SJCRH30 (cell line): ENCODE measurements around the gene SCRN2. TPM values are rescaled to one million over a fixed set of nuclear protein-coding genes. Genes with fewer than 3 reads are reported as not detected.

ENCODE experiments used
- DNase-seq, 2 experiments: peaks; one replicate each; pipeline ENCODE4 v3.0.0-alpha.2; 2015 to 2020
- H3K27ac ChIP-seq: fragments of 250-450 bp; sonication (Bioruptor Pico); 2 replicates; pipeline ENCODE4 v1.5.1; 2020; ENCODE audit warnings: mild to moderate bottlenecking, moderate library complexity
- H3K27me3 ChIP-seq: fragments of 250-450 bp; sonication (Bioruptor Pico); 2 replicates; pipeline ENCODE4 v1.5.1; 2020; ENCODE audit warnings: mild to moderate bottlenecking, moderate library complexity
- H3K36me3 ChIP-seq: fragments of 250-450 bp; sonication (Bioruptor Pico); 2 replicates; pipeline ENCODE4 v1.5.1; 2020; ENCODE audit warnings: mild to moderate bottlenecking, moderate library complexity
- H3K4me1 ChIP-seq: fragments of 250-450 bp; sonication (Bioruptor Pico); 2 replicates; pipeline ENCODE4 v1.5.1; 2020; ENCODE audit warnings: mild to moderate bottlenecking, moderate library complexity
- H3K4me3 ChIP-seq: fragments of 250-450 bp; sonication (Bioruptor Pico); 2 replicates; pipeline ENCODE4 v1.5.1; 2020; ENCODE audit warnings: mild to moderate bottlenecking, moderate library complexity
- H3K9me3 ChIP-seq: fragments of 250-450 bp; sonication (Bioruptor Pico); replicated peaks from 2 replicates; pipeline ENCODE4 v1.5.1; 2020; ENCODE audit warnings: mild to moderate bottlenecking, moderate library complexity
- total RNA-seq: library from RNA; depleted of rRNA; stranded (reverse); fragments of >200 nt; shearing (Covaris generic); gene quantifications from 2 replicates; pipeline ENCODE4 v1.2.3, GENCODE V29; 2014

SCRN2 gene
- total RNA-seq, 1 experiment from 2014 or later, result 12.9 TPM

GRCh38 chr17:47844227-47844626, 3.2 kb upstream of the SCRN2 start:
- no peak overlapping the region for H3K4me3 ChIP-seq
- no peak for DNase-seq
- H3K4me1 ChIP-seq, result peaks cover 12% of the 10 kb centered on the region
- no peak overlapping the region for H3K27ac ChIP-seq
- H3K9me3 ChIP-seq, result no peaks in the 10 kb centered on the region
- H3K36me3 ChIP-seq, result no peaks in the 10 kb centered on the region
- H3K27me3 ChIP-seq, result peaks cover 43% of the 10 kb centered on the region

- Histone ChIP-seq H3K27ac (no peak overlapping the region), H3K27me3 (peaks cover 36% of the 10 kb centered on the region; the same call in 1 of the 2 replicates), H3K36me3 (no peaks in the 10 kb centered on the region), H3K4me3 (no peak overlapping the region), H3K4me1 (peaks cover 12% of the 10 kb centered on the region), H3K9me3 (no peaks in the 10 kb centered on the region)
- DNase-seq, result no peak
Observed at GRCh38 chr17:47843391-47843730, 2.3 kb upstream of the SCRN2 start.

- no peaks in the 10 kb centered on the region for H3K36me3 ChIP-seq
- peaks cover 12% of the 10 kb centered on the region for H3K4me1 ChIP-seq
- H3K4me3 ChIP-seq, result peak overlapping the region; percentile 73
- no peaks in the 10 kb centered on the region for H3K9me3 ChIP-seq
- no peak for DNase-seq
- no peak overlapping the region for H3K27ac ChIP-seq
- peaks cover 25% of the 10 kb centered on the region; the same call in 1 of the 2 replicates for H3K27me3 ChIP-seq
Observed at GRCh38 chr17:47841488-47842291, 617 bp upstream of the SCRN2 start.

GRCh38 chr17:47840001-47840741, 902 bp downstream of the SCRN2 start:
- no peak overlapping the region; the same call in 1 of the 2 replicates for H3K27ac ChIP-seq
- DNase-seq, result no peak

GRCh38 chr17:47839071-47839470, 2.0 kb downstream of the SCRN2 start:
- DNase-seq, result no peak
- H3K4me3 ChIP-seq, result no peak overlapping the region
- no peaks in the 10 kb centered on the region for H3K9me3 ChIP-seq
- H3K36me3 ChIP-seq, result no peaks in the 10 kb centered on the region
- H3K27me3 ChIP-seq, result no peaks in the 10 kb centered on the region
- H3K4me1 ChIP-seq, result peaks cover 12% of the 10 kb centered on the region
- no peak overlapping the region for H3K27ac ChIP-seq

More at GRCh38 chr17:47840001-47840741, 902 bp downstream of the SCRN2 start:
- Histone ChIP-seq H3K27me3 (peaks cover 10% of the 10 kb centered on the region; the same call in 1 of the 2 replicates), H3K4me3 (peak overlapping the region; percentile 73), H3K4me1 (peaks cover 12% of the 10 kb centered on the region), H3K9me3 (no peaks in the 10 kb centered on the region), H3K36me3 (no peaks in the 10 kb centered on the region)

GRCh38 chr17:47838636-47839035, 2.4 kb downstream of the SCRN2 start:
- H3K9me3 ChIP-seq, result no peaks in the 10 kb centered on the region
- DNase-seq, result no peak
- H3K4me3 ChIP-seq, result no peak overlapping the region
- H3K4me1 ChIP-seq, result peaks cover 12% of the 10 kb centered on the region
- no peak overlapping the region for H3K27ac ChIP-seq
- no peaks in the 10 kb centered on the region for H3K27me3 ChIP-seq
- no peaks in the 10 kb centered on the region for H3K36me3 ChIP-seq

- DNase-seq, result no peak
- Histone ChIP-seq H3K27me3 (no peaks in the 10 kb centered on the region), H3K27ac (no peak overlapping the region), H3K4me3 (no peak overlapping the region), H3K4me1 (peaks cover 8% of the 10 kb centered on the region), H3K9me3 (no peaks in the 10 kb centered on the region), H3K36me3 (no peaks in the 10 kb centered on the region)
Observed at GRCh38 chr17:47837401-47838039, 3.6 kb downstream of the SCRN2 start.

- Histone ChIP-seq H3K9me3 (no peaks in the 10 kb centered on the region), H3K4me1 (peaks cover 2% of the 10 kb centered on the region), H3K36me3 (no peaks in the 10 kb centered on the region), H3K27ac (no peak overlapping the region), H3K27me3 (no peaks in the 10 kb centered on the region), H3K4me3 (no peak overlapping the region)
- DNase-seq, result no peak
Observed at GRCh38 chr17:47836601-47837000, 4.5 kb downstream of the SCRN2 start.

GRCh38 chr17:47834756-47835155, 6.3 kb downstream of the SCRN2 start:
- no peak overlapping the region for H3K27ac ChIP-seq
- no peaks in the 10 kb centered on the region for H3K36me3 ChIP-seq
- no peaks in the 10 kb centered on the region for H3K27me3 ChIP-seq
- H3K9me3 ChIP-seq, result no peaks in the 10 kb centered on the region
- DNase-seq, result no peak
- no peaks in the 10 kb centered on the region for H3K4me1 ChIP-seq
- H3K4me3 ChIP-seq, result no peak overlapping the region

- no peak for DNase-seq
- Histone ChIP-seq H3K27ac (no peak overlapping the region), H3K9me3 (no peaks in the 10 kb centered on the region), H3K27me3 (no peaks in the 10 kb centered on the region), H3K4me1 (no peaks in the 10 kb centered on the region), H3K4me3 (peak overlapping the region; percentile 80), H3K36me3 (peaks cover 11% of the 10 kb centered on the region; the same call in 1 of the 2 replicates)
Observed at GRCh38 chr17:47831934-47832327, 9.1 kb downstream of the SCRN2 start.

GRCh38 chr17:47831003-47831933, 9.8 kb downstream of the SCRN2 start, which contains the start of the genes LRRC46 and MRPL10:
Gene LRRC46 (plus strand): TSS chr17:47831670. CDS start chr17:47831990, 320 bp downstream.
Gene MRPL10 (minus strand): TSS chr17:47831541. CDS start chr17:47831511, 30 bp downstream.
- no peaks in the 10 kb centered on the region for H3K4me1 ChIP-seq
- DNase-seq, result peak; percentile 92 to 96
- H3K36me3 ChIP-seq, result peaks cover 15% of the 10 kb centered on the region; the same call in 1 of the 2 replicates
- H3K27ac ChIP-seq, result peak within 1 kb of the TSS; percentile 44
- no peaks in the 10 kb centered on the region for H3K27me3 ChIP-seq
- H3K9me3 ChIP-seq, result no peaks in the 10 kb centered on the region
- peak within 1 kb of the TSS; percentile 80 for H3K4me3 ChIP-seq

GRCh38 chr17:47830396-47831002, 10.6 kb downstream of the SCRN2 start:
- Histone ChIP-seq H3K27me3 (no peaks in the 10 kb centered on the region), H3K4me1 (no peaks in the 10 kb centered on the region), H3K9me3 (no peaks in the 10 kb centered on the region), H3K4me3 (peak overlapping the region; percentile 80), H3K27ac (no peak overlapping the region; the same call in 1 of the 2 replicates), H3K36me3 (peaks cover 15% of the 10 kb centered on the region; the same call in 1 of the 2 replicates)
- DNase-seq, result no peak

GRCh38 chr17:47829870-47830269, 11.2 kb downstream of the SCRN2 start:
- Histone ChIP-seq H3K4me1 (no peaks in the 10 kb centered on the region), H3K27ac (no peak overlapping the region)

More at GRCh38 chr17:47829870-47830269, 11.2 kb downstream of the SCRN2 start:
- DNase-seq, result no peak
- peaks cover 15% of the 10 kb centered on the region; the same call in 1 of the 2 replicates for H3K36me3 ChIP-seq
- no peaks in the 10 kb centered on the region for H3K27me3 ChIP-seq
- H3K4me3 ChIP-seq, result no peak overlapping the region
- no peaks in the 10 kb centered on the region for H3K9me3 ChIP-seq
